GM12878 (cell line): Measurements from ENCODE around the gene NEK7. TPM values are rescaled to one million over a fixed set of nuclear protein-coding genes. Genes with fewer than 3 reads are reported as not detected.

Experiments used
- ATAC-seq: fragments of 200-7000 bp; cut with Tn5 transposase; 3 replicates; pipeline ENCODE4 v1.9.1; 2020; ENCODE audit warnings: mild to moderate bottlenecking, moderate library complexity
- BruUV-seq: library from RNA; stranded (reverse); fragments of 400-500 nt; replicated peaks from 2 replicates; lab custom pipeline; 2021; lab: Mats Ljungman, UMichigan
- CTCF ChIA-PET: fragments of 300-600 bp; sonication (Branson Sonifier 250); formaldehyde crosslinking; extraction: SDS; loops from one replicate; lab custom pipeline; 2021; ENCODE audit warnings: inconsistent platforms; lab: Yijun Ruan, JAX
- POLR2A ChIA-PET: fragments of 350-600 bp; formaldehyde crosslinking; extraction: SDS; loops from one replicate; lab custom pipeline; 2021; ENCODE audit warnings: inconsistent platforms; lab: Charles Lee
- RAD21 ChIA-PET: fragments of 300-600 bp; sonication (Branson Sonifier 250); formaldehyde crosslinking; loops from one replicate; lab custom pipeline; 2023; ENCODE audit warnings: antibody characterized with exemption; ENCODE audit not compliant: unreplicated experiment; lab: Charles Lee
- SMC1A ChIA-PET: fragments of 300-600 bp; sonication (Branson Sonifier 250); formaldehyde crosslinking; loops from one replicate; lab custom pipeline; 2023; ENCODE audit not compliant: unreplicated experiment, uncharacterized antibody; lab: Charles Lee
- DNase-seq: peaks from one replicate; pipeline ENCODE4 v3.0.0-alpha.2; 2011; ENCODE audit warnings: low read depth, low spot score
- FAIRE-seq: peaks from 3 replicates; lab custom pipeline; 2011; peaks lifted over from hg19 to GRCh38; lab: Jason Lieb, UNC
- H2AFZ ChIP-seq: 2 replicates; pipeline ENCODE4 v1.6.0; 2011; ENCODE audit warnings: low read depth, low read length, control low read depth; ENCODE audit not compliant: control insufficient read depth
- H3K27ac ChIP-seq: 2 replicates; pipeline ENCODE4 v1.5.1; 2011; ENCODE audit warnings: control low read depth; ENCODE audit not compliant: control insufficient read depth, insufficient read depth
- H3K27me3 ChIP-seq, 2 experiments: replicated peaks in 1 of 2; 2 replicates each; pipeline versions ENCODE4 v1.6.0 to v1.6.1; 2011; ENCODE audit warnings: low read length in 1 of 2; ENCODE audit not compliant: control insufficient read depth in 2 of 2, insufficient read depth in 2 of 2
- H3K36me3 ChIP-seq, 2 experiments: 2 replicates each; pipeline ENCODE4 v1.5.1; 2011; ENCODE audit warnings: low read length in 1 of 2; ENCODE audit not compliant: control insufficient read depth in 2 of 2, insufficient read depth in 2 of 2
- H3K4me1 ChIP-seq: 2 replicates; pipeline ENCODE4 v1.6.1; 2011; ENCODE audit warnings: mild to moderate bottlenecking, low read length, moderate library complexity, mixed read lengths; ENCODE audit not compliant: control insufficient read depth, insufficient read depth
- H3K4me2 ChIP-seq: 2 replicates; pipeline ENCODE4 v1.6.0; 2011; ENCODE audit warnings: control low read depth; ENCODE audit not compliant: control insufficient read depth, insufficient read depth
- H3K4me3 ChIP-seq: fragments of 200-600 bp; sonication (generic); 2 replicates; pipeline ENCODE4 v1.5.1; 2016
- H3K79me2 ChIP-seq: 2 replicates; pipeline ENCODE4 v1.6.0; 2011; ENCODE audit warnings: low read length; ENCODE audit not compliant: control insufficient read depth, insufficient read depth
- H3K9ac ChIP-seq: 2 replicates; pipeline ENCODE4 v1.8.0; 2011; ENCODE audit warnings: low read length, control low read depth, mixed read lengths; ENCODE audit not compliant: control insufficient read depth, insufficient read depth
- H3K9me3 ChIP-seq: replicated peaks from 3 replicates; pipeline ENCODE4 v1.5.1; 2011; ENCODE audit warnings: mild to moderate bottlenecking, low read length; ENCODE audit not compliant: control insufficient read depth, insufficient read depth
- H4K20me1 ChIP-seq: 2 replicates; pipeline ENCODE4 v1.6.0; 2011; ENCODE audit not compliant: control insufficient read depth, insufficient read depth
- CTCF ChIP-seq, 3 experiments: IDR thresholded peaks in 2 of 3; conservative IDR thresholded peaks in 1 of 3; 2 replicates each; pipeline ENCODE4 v1.5.1; 2011; ENCODE audit warnings: low read depth in 3 of 3, low read length in 3 of 3, mild to moderate bottlenecking in 3 of 3, control low read depth in 2 of 3, moderate library complexity in 2 of 3, inconsistent platforms in 1 of 3, mixed read lengths in 1 of 3; ENCODE audit not compliant: control insufficient read depth in 2 of 3, insufficient read depth in 1 of 3; ENCODE audit errors: extremely low read depth in 1 of 3
- CUX1 ChIP-seq: IDR thresholded peaks from 2 replicates; pipeline ENCODE4 v1.6.1; 2012; ENCODE audit warnings: improper control_type of control experiment, low read depth, low read length; ENCODE audit not compliant: insufficient replicate concordance
- E2F8 ChIP-seq: fragments of 450-650 bp; IDR thresholded peaks from 2 replicates; pipeline ENCODE4 v1.6.1; 2018; ENCODE audit warnings: mild to moderate bottlenecking, low read depth, moderate library complexity; ENCODE audit not compliant: partially characterized antibody
- GATAD2B ChIP-seq: fragments of 450-650 bp; conservative IDR thresholded peaks from 2 replicates; pipeline ENCODE4 v1.6.1; 2017; ENCODE audit warnings: low read depth, mild to moderate bottlenecking, moderate library complexity
- NFIC ChIP-seq: IDR thresholded peaks from 2 replicates; pipeline ENCODE4 v1.6.1; 2012; ENCODE audit warnings: low read depth, mild to moderate bottlenecking, inconsistent platforms, low read length, moderate library complexity
- NR2C2 ChIP-seq: IDR thresholded peaks from 2 replicates; pipeline ENCODE4 v1.6.1; 2011; ENCODE audit warnings: borderline replicate concordance, low read depth; ENCODE audit not compliant: control insufficient read depth, insufficient read length
- RUNX3 ChIP-seq: IDR thresholded peaks from 2 replicates; pipeline ENCODE4 v1.6.1; 2012; ENCODE audit warnings: low read length, inconsistent platforms
- SMAD1 ChIP-seq: fragments of 450-650 bp; IDR thresholded peaks from 2 replicates; pipeline ENCODE4 v1.6.1; 2018; ENCODE audit warnings: mild to moderate bottlenecking, low read depth; ENCODE audit not compliant: partially characterized antibody
- in situ Hi-C: fragments of 300-500 bp; cut with MboI; formaldehyde crosslinking; loops from 9 replicates; pipeline ENCODE4 v1.14.3; 2018; ENCODE audit warnings: mixed read lengths
- intact Hi-C: fragments of 100-400 bp; cut with micrococcal nuclease; formaldehyde crosslinking; loops from one replicate; pipeline ENCODE4 v1.14.2; 2022; ENCODE audit not compliant: unreplicated experiment
- polyA plus RNA-seq, 11 experiments: library from polyadenylated mRNA; depleted of rRNA in 4 of 11; unstranded in 6 of 11; stranded (reverse) in 5 of 11; fragments of >200 nt; fragmentation: Nextera tagmentation in 4 of 11; fragmentation: Illumina TruSeq in 1 of 11; extraction: Ambion mirVana in 4 of 11; extraction: Trizol in 1 of 11; gene quantifications; 1 replicate in 1 of 11; 2 replicates in 10 of 11; pipeline versions ENCODE4 v1.2.1 to v1.2.3, GENCODE V29; 2011 to 2016; ENCODE audit warnings: inconsistent platforms in 2 of 11, missing spikeins in 2 of 11, low read depth in 1 of 11
- total RNA-seq, 4 experiments: library from RNA; depleted of rRNA in 3 of 4; stranded (reverse); fragments of >200 nt in 3 of 4; fragmentation: Illumina TruSeq in 1 of 4; extraction: Trizol in 1 of 4; gene quantifications; 2 replicates each; pipeline versions ENCODE4 v1.2.1 to v1.2.3, GENCODE V29; 2013 to 2021
- TF ChIP-seq, protein P1 (sequence below): fragments of 450-650 bp; IDR thresholded peaks from 2 replicates; pipeline ENCODE4 v1.6.1; 2017; ENCODE audit warnings: mild to moderate bottlenecking, moderate library complexity

The NEK7 gene
- total and polyA plus RNA-seq, 10 of the 15 experiments (the other 5 are each of a cell fraction or from before 2014, with no cell fraction given): 9.4 to 77.7 (median 24.0) TPM

DNA sequence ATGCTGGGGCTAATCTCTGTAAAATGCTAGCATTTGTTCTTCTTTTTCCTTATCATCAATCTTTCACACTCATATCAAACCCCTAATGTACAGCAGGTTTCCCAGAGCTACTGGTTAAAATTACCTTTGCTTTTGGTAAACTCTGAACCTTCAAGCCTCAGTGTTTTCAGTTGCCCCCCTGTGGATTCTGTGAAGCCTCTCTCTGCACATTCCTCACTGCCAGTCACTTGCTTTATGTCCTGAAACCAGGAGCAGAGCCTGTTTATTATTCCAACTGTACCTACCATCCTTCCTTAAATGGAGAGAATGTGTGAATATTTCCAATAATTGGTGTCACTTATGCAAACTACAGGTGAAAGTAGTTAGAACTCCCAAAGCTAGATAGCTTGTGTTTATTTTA is 134.2 kb downstream of the NEK7 start:
- no peak overlapping the region for H2AFZ ChIP-seq
- FAIRE-seq (no peak), DNase-seq (no peak), ATAC-seq (no peak)
- H3K4me3 ChIP-seq: no peak overlapping the region
- ChIA-PET POLR2A (no interaction called here), RAD21 (interaction anchor here (0.7 kb wide), 1 partner anchor 31 kb away, joined by 3 read pairs; no protein-coding TSS in a partner anchor), SMC1A (interaction anchor here (0.7 to 3.2 kb wide), 7 partner anchors 8 to 205 kb away, joined by 3 to 7 read pairs (median 3); no protein-coding TSS in a partner anchor), CTCF (interaction anchor here (1.3 kb wide), 1 partner anchor 202 kb away, joined by 5 read pairs; no protein-coding TSS in a partner anchor)
- no peaks in the 10 kb centered on the region for H4K20me1 ChIP-seq
- no peaks in the 10 kb centered on the region for H3K79me2 ChIP-seq
- intact Hi-C loops (loop anchor here (10.0 kb wide), 1 partner anchor 174 kb away; no protein-coding TSS in a partner anchor), in situ Hi-C loops (no loop called here)
- no peaks in the 10 kb centered on the region for H3K9me3 ChIP-seq
- no TSS peak for BruUV-seq
- no peak overlapping the region for H3K9ac ChIP-seq
- H3K27ac ChIP-seq: no peak overlapping the region
- H3K36me3 ChIP-seq: no peaks in the 10 kb centered on the region; a peak in 2 of 4 replicates
- no peaks in the 10 kb centered on the region for H3K27me3 ChIP-seq
- no peaks in the 10 kb centered on the region for H3K4me1 ChIP-seq
- no peak overlapping the region for H3K4me2 ChIP-seq
- no peak for TF ChIP-seq NFIC
- no peak for TF ChIP-seq NR2C2
- TF ChIP-seq SMAD1: no peak
- TF ChIP-seq RUNX3: no peak
- TF ChIP-seq CTCF (IDR thresholded peaks at IDR 0.05 in 2 of 3, conservative IDR thresholded peaks at IDR 0.05 in 1 of 3; ENCODE audit: control insufficient read depth in 2 of 3, extremely low read depth in 1 of 3, insufficient read depth in 1 of 3, low read depth in 3 of 3, low read length in 3 of 3): no peak
- TF ChIP-seq, protein P1, sequence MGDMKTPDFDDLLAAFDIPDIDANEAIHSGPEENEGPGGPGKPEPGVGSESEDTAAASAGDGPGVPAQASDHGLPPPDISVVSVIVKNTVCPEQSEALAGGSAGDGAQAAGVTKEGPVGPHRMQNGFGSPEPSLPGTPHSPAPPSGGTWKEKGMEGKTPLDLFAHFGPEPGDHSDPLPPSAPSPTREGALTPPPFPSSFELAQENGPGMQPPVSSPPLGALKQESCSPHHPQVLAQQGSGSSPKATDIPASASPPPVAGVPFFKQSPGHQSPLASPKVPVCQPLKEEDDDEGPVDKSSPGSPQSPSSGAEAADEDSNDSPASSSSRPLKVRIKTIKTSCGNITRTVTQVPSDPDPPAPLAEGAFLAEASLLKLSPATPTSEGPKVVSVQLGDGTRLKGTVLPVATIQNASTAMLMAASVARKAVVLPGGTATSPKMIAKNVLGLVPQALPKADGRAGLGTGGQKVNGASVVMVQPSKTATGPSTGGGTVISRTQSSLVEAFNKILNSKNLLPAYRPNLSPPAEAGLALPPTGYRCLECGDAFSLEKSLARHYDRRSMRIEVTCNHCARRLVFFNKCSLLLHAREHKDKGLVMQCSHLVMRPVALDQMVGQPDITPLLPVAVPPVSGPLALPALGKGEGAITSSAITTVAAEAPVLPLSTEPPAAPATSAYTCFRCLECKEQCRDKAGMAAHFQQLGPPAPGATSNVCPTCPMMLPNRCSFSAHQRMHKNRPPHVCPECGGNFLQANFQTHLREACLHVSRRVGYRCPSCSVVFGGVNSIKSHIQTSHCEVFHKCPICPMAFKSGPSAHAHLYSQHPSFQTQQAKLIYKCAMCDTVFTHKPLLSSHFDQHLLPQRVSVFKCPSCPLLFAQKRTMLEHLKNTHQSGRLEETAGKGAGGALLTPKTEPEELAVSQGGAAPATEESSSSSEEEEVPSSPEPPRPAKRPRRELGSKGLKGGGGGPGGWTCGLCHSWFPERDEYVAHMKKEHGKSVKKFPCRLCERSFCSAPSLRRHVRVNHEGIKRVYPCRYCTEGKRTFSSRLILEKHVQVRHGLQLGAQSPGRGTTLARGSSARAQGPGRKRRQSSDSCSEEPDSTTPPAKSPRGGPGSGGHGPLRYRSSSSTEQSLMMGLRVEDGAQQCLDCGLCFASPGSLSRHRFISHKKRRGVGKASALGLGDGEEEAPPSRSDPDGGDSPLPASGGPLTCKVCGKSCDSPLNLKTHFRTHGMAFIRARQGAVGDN: no peak
- no peak for TF ChIP-seq GATAD2B
- no peak for TF ChIP-seq E2F8
- no peak for TF ChIP-seq CUX1
